Tibial artery (tissue), 4 donors: Measurements from ENCODE around the gene TMEM248.

Experiments used
- DNase-seq, 2 donors: peaks; one replicate each; pipeline ENCODE4 v3.0.0-alpha.2; 2019
- H3K27ac ChIP-seq, 2 donors: fragments of 200-600 bp; sonication (generic) in 1 of 2; 1 replicate in 1 of 2; 2 replicates in 1 of 2; pipeline ENCODE4 v1.5.1; 2018 to 2019; ENCODE audit warnings: mild to moderate bottlenecking in 1 of 2
- H3K27me3 ChIP-seq, 2 donors: fragments of 200-600 bp; sonication (generic) in 1 of 2; one replicate each; pipeline versions ENCODE4 v1.5.1 to v1.6.0; 2016 to 2019
- H3K36me3 ChIP-seq, 3 donors: fragments of 200-600 bp; sonication (generic) in 2 of 3; one replicate each; pipeline ENCODE4 v1.5.1; 2016 to 2019; ENCODE audit warnings: mild to moderate bottlenecking in 2 of 3
- H3K4me1 ChIP-seq, 4 donors: fragments of 200-600 bp; sonication (generic) in 2 of 4; 1 replicate in 3 of 4; 2 replicates in 1 of 4; pipeline ENCODE4 v1.5.1; 2016 to 2019
- H3K4me3 ChIP-seq, 2 donors: fragments of 200-600 bp; sonication (generic) in 1 of 2; 1 replicate in 1 of 2; 2 replicates in 1 of 2; pipeline ENCODE4 v1.5.1; 2018 to 2019; ENCODE audit warnings: mild to moderate bottlenecking in 2 of 2
- H3K9me3 ChIP-seq, 3 donors: fragments of 200-600 bp; sonication (generic) in 1 of 3; one replicate each; pipeline ENCODE4 v1.5.1; 2016 to 2019
- intact Hi-C: fragments of 100-400 bp; cut with DNase I; formaldehyde crosslinking; loops from one replicate; pipeline ENCODE4 v1.15.0; 2023; ENCODE audit warnings: low total_unique reads
- TF ChIP-seq, protein P1 (sequence below), 2 experiments: fragments of 200-600 bp in 1 of 2; fragments of 450-650 bp in 1 of 2; IDR thresholded peaks; one replicate each; pipeline ENCODE4 v1.5.1; 2017 to 2019; ENCODE audit warnings: antibody characterized with exemption in 2 of 2, mild to moderate bottlenecking in 1 of 2, moderate library complexity in 1 of 2

TMEM248 gene

DNA sequence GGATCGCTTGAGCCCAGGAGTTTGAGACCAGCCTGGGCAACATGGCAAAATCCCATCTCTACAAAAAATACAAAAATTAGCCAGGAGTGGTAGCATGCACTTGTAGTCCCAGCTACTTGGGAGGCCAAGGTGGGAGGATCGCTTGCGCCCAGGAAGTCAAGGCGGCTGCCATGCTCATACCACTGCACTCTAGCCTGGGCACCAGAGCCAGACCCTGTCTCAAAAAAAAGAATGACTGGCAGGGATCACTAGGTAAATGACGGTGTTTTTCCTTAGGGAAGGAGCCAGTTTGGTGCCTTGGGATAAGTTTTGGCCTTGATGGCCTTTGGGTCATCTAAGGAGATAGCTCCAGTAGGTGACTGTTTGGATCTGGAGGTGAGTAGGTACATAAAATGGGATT, 8.9 kb downstream of the TMEM248 start:
- Histone ChIP-seq H3K4me1 (peaks cover 0 to 73% (median 17%) of the 10 kb centered on the region in 4 donors), H3K27me3 (no peaks in the 10 kb centered on the region), H3K27ac (no peak overlapping the region), H3K9me3 (no peaks in the 10 kb centered on the region), H3K4me3 (no peak overlapping the region), H3K36me3 (peaks cover 0 to 5% (median 0%) of the 10 kb centered on the region in 3 donors)
- DNase-seq: no peak
- TF ChIP-seq, protein P1, sequence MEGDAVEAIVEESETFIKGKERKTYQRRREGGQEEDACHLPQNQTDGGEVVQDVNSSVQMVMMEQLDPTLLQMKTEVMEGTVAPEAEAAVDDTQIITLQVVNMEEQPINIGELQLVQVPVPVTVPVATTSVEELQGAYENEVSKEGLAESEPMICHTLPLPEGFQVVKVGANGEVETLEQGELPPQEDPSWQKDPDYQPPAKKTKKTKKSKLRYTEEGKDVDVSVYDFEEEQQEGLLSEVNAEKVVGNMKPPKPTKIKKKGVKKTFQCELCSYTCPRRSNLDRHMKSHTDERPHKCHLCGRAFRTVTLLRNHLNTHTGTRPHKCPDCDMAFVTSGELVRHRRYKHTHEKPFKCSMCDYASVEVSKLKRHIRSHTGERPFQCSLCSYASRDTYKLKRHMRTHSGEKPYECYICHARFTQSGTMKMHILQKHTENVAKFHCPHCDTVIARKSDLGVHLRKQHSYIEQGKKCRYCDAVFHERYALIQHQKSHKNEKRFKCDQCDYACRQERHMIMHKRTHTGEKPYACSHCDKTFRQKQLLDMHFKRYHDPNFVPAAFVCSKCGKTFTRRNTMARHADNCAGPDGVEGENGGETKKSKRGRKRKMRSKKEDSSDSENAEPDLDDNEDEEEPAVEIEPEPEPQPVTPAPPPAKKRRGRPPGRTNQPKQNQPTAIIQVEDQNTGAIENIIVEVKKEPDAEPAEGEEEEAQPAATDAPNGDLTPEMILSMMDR (IDR thresholded peaks at IDR 0.05): no peak
- intact Hi-C loops: no loop called here

- no peak overlapping the region for H3K27ac ChIP-seq
- H3K9me3 ChIP-seq: no peaks in the 10 kb centered on the region
- TF ChIP-seq, protein P1 (IDR thresholded peaks at IDR 0.05): no peak
- no peak for DNase-seq
- no peaks in the 10 kb centered on the region for H3K27me3 ChIP-seq
- H3K36me3 ChIP-seq: peaks cover 0 to 5% (median 0%) of the 10 kb centered on the region in 3 donors
- no peak overlapping the region for H3K4me3 ChIP-seq
- peaks cover 0 to 69% (median 17%) of the 10 kb centered on the region in 4 donors for H3K4me1 ChIP-seq
- intact Hi-C loops: no loop called here
Measured at GRCh38 chr7:66930341-66930740, 9.3 kb downstream of the TMEM248 start.

DNA sequence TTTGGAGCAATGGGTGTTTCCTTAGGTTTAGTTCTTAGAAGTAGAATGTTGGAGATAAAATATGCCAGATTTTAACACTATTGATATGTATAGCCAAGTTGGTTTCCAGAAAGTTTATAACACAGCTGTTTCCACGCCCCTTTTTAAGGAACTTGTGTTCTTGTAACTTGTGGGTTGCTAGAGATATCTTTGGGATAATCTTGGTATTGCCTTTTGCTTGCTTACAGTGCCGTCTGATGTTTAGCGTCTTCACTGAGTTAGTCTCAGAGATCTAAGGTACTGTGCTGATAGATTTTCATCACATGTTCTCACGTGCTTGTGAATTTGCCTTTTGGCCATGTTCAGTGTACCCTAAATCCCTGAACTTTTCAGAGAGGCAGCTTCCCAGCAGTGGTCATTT, 12.4 kb downstream of the TMEM248 start:
- Histone ChIP-seq H3K4me3 (no peak overlapping the region), H3K27ac (no peak overlapping the region), H3K9me3 (no peaks in the 10 kb centered on the region), H3K36me3 (peaks cover 0 to 5% (median 0%) of the 10 kb centered on the region in 3 donors), H3K27me3 (no peaks in the 10 kb centered on the region), H3K4me1 (peaks cover 0 to 52% (median 19%) of the 10 kb centered on the region in 4 donors)
- intact Hi-C loops: no loop called here
- no peak for DNase-seq
- TF ChIP-seq, protein P1 (IDR thresholded peaks at IDR 0.05): no peak

DNA sequence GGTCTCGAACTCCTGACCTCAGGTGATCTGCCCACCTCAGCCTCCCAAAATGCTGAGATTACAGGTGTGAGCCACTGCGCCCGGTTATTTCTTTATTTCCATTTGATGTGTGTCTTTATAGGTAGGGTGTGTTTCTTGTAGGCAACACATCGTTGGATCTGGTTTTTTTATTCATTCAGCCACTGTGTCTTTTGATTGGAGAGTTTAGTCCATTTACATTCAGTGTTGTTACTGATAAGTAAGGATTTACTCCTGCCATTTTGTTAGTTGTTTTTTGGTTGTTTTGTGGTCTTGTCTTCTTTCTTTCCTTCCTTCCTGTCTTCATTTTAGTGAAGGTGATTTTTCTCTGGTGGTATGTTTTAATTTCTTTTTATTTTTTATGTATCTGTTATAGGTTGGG, 16.9 kb downstream of the TMEM248 start:
- Histone ChIP-seq H3K27ac (no peak overlapping the region), H3K27me3 (no peaks in the 10 kb centered on the region), H3K4me1 (peaks cover 0 to 22% (median 10%) of the 10 kb centered on the region in 4 donors), H3K36me3 (peaks cover 13 to 16% (median 14%) of the 10 kb centered on the region in 3 donors), H3K9me3 (no peaks in the 10 kb centered on the region), H3K4me3 (no peak overlapping the region)
- no peak for DNase-seq
- TF ChIP-seq, protein P1 (IDR thresholded peaks at IDR 0.05): no peak
- intact Hi-C loops: no loop called here

- H3K27me3 ChIP-seq: no peaks in the 10 kb centered on the region
- H3K4me1 ChIP-seq: peaks cover 0 to 14% (median 7%) of the 10 kb centered on the region in 4 donors
- H3K4me3 ChIP-seq: no peak overlapping the region
- peaks cover 26 to 30% (median 28%) of the 10 kb centered on the region in 3 donors for H3K36me3 ChIP-seq
- intact Hi-C loops: no loop called here
- DNase-seq: no peak
- no peaks in the 10 kb centered on the region for H3K9me3 ChIP-seq
- no peak overlapping the region for H3K27ac ChIP-seq
- TF ChIP-seq, protein P1 (IDR thresholded peaks at IDR 0.05): no peak
Measured at GRCh38 chr7:66939325-66939724, 18.3 kb downstream of the TMEM248 start.

DNA sequence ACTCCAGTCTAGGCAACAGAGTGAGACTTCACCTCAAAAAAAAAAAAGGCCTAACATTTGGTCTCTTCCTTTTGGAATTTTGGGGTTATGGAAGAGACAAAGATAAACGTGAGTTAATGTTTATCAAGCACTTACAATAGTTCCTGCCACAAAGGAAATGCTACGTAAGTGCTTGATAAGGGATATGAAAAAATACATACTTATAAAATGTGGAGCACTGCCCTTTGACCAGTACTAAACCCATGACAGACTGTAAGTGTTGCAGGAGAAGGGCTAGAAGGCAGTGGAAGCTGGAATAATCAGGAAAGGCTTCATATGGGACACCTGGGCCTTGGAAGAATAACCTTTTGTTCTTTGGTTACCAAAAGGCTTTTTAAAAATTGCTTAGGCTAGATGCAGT, 25.5 kb downstream of the TMEM248 start:
- TF ChIP-seq, protein P1 (IDR thresholded peaks at IDR 0.05): no peak
- Histone ChIP-seq H3K4me1 (no peaks in the 10 kb centered on the region), H3K27ac (no peak overlapping the region), H3K4me3 (no peak overlapping the region), H3K27me3 (no peaks in the 10 kb centered on the region), H3K36me3 (peaks cover 85 to 99% (median 89%) of the 10 kb centered on the region in 3 donors), H3K9me3 (no peaks in the 10 kb centered on the region)
- intact Hi-C loops: no loop called here
- DNase-seq: no peak
